Omental fat pad (tissue), 4 donors: ENCODE data around the gene LACTB. TPM values are rescaled to one million over a fixed set of nuclear protein-coding genes. Genes with fewer than 3 reads are reported as not detected.

Experiments
- ATAC-seq: fragments of 150-250 bp; one replicate; pipeline ENCODE4 v1.9.1; 2016; ENCODE audit warnings: mild to moderate bottlenecking, moderate library complexity; ENCODE audit not compliant: low FRiP score
- DNase-seq: peaks from one replicate; pipeline ENCODE4 v3.0.0-alpha.2; 2019; ENCODE audit warnings: low spot score
- CTCF ChIP-seq, 3 donors: fragments of 450-650 bp; IDR thresholded peaks; one replicate each; pipeline ENCODE4 v1.5.1; 2016 to 2017; ENCODE audit warnings: antibody characterized with exemption in 3 of 3, mild to moderate bottlenecking in 3 of 3, moderate library complexity in 2 of 3
- total RNA-seq, 4 donors: library from RNA; depleted of rRNA; stranded (reverse); fragments of >200 nt; gene quantifications; one replicate each; pipeline ENCODE4 v1.1.0, GENCODE V29; 2016

The LACTB gene
- total RNA-seq, 4 donors from 2014 or later, result 12.9 to 38.5 (median 20.6) TPM

- DNase-seq, result no peak
- no peak for ATAC-seq
- no peak for TF ChIP-seq CTCF (IDR thresholded peaks at IDR 0.05)
These were observed 12.8 kb downstream of the LACTB start for GRCh38 chr15:63134245-63134985.

GRCh38 chr15:63135281-63135680 lies 13.6 kb downstream of the LACTB start:
- no peak for DNase-seq
- ATAC-seq, result no peak
- no peak for TF ChIP-seq CTCF (IDR thresholded peaks at IDR 0.05)

- TF ChIP-seq CTCF (IDR thresholded peaks at IDR 0.05), result no peak
- ATAC-seq (peak; percentile 59), DNase-seq (no peak)
These were observed 14.1 kb downstream of the LACTB start for GRCh38 chr15:63135804-63136203.

- ATAC-seq (no peak), DNase-seq (no peak)
- TF ChIP-seq CTCF (IDR thresholded peaks at IDR 0.05), result no peak
These were observed 15.1 kb downstream of the LACTB start for GRCh38 chr15:63136742-63137141.

GRCh38 chr15:63140936-63141335 lies 19.3 kb downstream of the LACTB start:
- no peak for TF ChIP-seq CTCF (IDR thresholded peaks at IDR 0.05)
- DNase-seq (no peak), ATAC-seq (no peak)

GRCh38 chr15:63145426-63145825 lies 23.8 kb downstream of the LACTB start:
- no peak for TF ChIP-seq CTCF (IDR thresholded peaks at IDR 0.05)
- ATAC-seq (no peak), DNase-seq (no peak)

- ATAC-seq, result no peak
- DNase-seq, result no peak
These were observed 25.0 kb downstream of the LACTB start for GRCh38 chr15:63146684-63147083.

More at GRCh38 chr15:63146684-63147083, 25.0 kb downstream of the LACTB start:
- TF ChIP-seq CTCF (IDR thresholded peaks at IDR 0.05), result no peak
